ENCODE measurements around the gene FRAS1. TPM values are rescaled to one million over a fixed set of nuclear protein-coding genes. Genes with fewer than 3 reads are reported as not detected.

Gene FRAS1
- total RNA-seq, 1 experiment from 2014 or later = 82.0 TPM

- TF ChIP-seq STAT6 (CRISPR knock-in tag; conservative IDR thresholded peaks at IDR 0.05; ENCODE audit: low read depth) = no peak
- TF ChIP-seq, protein P1, sequence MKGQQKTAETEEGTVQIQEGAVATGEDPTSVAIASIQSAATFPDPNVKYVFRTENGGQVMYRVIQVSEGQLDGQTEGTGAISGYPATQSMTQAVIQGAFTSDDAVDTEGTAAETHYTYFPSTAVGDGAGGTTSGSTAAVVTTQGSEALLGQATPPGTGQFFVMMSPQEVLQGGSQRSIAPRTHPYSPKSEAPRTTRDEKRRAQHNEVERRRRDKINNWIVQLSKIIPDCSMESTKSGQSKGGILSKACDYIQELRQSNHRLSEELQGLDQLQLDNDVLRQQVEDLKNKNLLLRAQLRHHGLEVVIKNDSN (CRISPR knock-in tag; IDR thresholded peaks at IDR 0.05) = no peak
- no peak for TF ChIP-seq TP53 (CRISPR knock-in tag; IDR thresholded peaks at IDR 0.05)
- no peak for TF ChIP-seq ZNF232 (CRISPR knock-in tag; IDR thresholded peaks at IDR 0.05)
- TF ChIP-seq SOX15 (CRISPR knock-in tag; IDR thresholded peaks at IDR 0.05) = no peak
- no peak for TF ChIP-seq ZNF396 (CRISPR knock-in tag; IDR thresholded peaks at IDR 0.05; ENCODE audit: borderline replicate concordance)
- no peak for TF ChIP-seq NFATC4 (CRISPR knock-in tag; IDR thresholded peaks at IDR 0.05)
- TF ChIP-seq FOXJ3 (CRISPR knock-in tag; IDR thresholded peaks at IDR 0.05; ENCODE audit: borderline replicate concordance) = no peak
- TF ChIP-seq ARID4B (CRISPR knock-in tag; IDR thresholded peaks at IDR 0.05; ENCODE audit: borderline replicate concordance) = no peak
- TF ChIP-seq ERG (CRISPR knock-in tag; IDR thresholded peaks at IDR 0.05) = no peak
- TF ChIP-seq ZNF281 (CRISPR knock-in tag; IDR thresholded peaks at IDR 0.05) = no peak
Measured at GRCh38 chr4:78024085-78024484, 33.0 kb upstream of the FRAS1 start (continued).

GRCh38 chr4:78024576-78025091, 32.5 kb upstream of the FRAS1 start:
- Mint-ChIP-seq H3K36me3 (no peaks in the 10 kb centered on the region), H3K9me3 (peaks cover 5% of the 10 kb centered on the region), H3K27ac (no peak overlapping the region), H3K27me3 (ENCODE audit: low read depth) (no peaks in the 10 kb centered on the region), H3K4me1 (no peaks in the 10 kb centered on the region), H3K4me3 (no peak overlapping the region)
- DNase-seq (ENCODE audit: low spot score) (no peak), ATAC-seq (no peak)
- CTCF ChIA-PET = no interaction called here
- POLR2A ChIA-PET = no interaction called here
- TF ChIP-seq ZNF423 (CRISPR knock-in tag; IDR thresholded peaks at IDR 0.05) = no peak
- TF ChIP-seq, protein P2, sequence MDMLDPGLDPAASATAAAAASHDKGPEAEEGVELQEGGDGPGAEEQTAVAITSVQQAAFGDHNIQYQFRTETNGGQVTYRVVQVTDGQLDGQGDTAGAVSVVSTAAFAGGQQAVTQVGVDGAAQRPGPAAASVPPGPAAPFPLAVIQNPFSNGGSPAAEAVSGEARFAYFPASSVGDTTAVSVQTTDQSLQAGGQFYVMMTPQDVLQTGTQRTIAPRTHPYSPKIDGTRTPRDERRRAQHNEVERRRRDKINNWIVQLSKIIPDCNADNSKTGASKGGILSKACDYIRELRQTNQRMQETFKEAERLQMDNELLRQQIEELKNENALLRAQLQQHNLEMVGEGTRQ (CRISPR knock-in tag; IDR thresholded peaks at IDR 0.05) = no peak
- TF ChIP-seq, protein P3, sequence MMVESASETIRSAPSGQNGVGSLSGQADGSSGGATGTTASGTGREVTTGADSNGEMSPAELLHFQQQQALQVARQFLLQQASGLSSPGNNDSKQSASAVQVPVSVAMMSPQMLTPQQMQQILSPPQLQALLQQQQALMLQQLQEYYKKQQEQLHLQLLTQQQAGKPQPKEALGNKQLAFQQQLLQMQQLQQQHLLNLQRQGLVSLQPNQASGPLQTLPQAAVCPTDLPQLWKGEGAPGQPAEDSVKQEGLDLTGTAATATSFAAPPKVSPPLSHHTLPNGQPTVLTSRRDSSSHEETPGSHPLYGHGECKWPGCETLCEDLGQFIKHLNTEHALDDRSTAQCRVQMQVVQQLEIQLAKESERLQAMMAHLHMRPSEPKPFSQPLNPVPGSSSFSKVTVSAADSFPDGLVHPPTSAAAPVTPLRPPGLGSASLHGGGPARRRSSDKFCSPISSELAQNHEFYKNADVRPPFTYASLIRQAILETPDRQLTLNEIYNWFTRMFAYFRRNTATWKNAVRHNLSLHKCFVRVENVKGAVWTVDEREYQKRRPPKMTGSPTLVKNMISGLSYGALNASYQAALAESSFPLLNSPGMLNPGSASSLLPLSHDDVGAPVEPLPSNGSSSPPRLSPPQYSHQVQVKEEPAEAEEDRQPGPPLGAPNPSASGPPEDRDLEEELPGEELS (CRISPR knock-in tag; IDR thresholded peaks at IDR 0.05) = no peak
- TF ChIP-seq MXD4 (CRISPR knock-in tag; IDR thresholded peaks at IDR 0.05; ENCODE audit: borderline replicate concordance) = no peak
- TF ChIP-seq, protein P4, sequence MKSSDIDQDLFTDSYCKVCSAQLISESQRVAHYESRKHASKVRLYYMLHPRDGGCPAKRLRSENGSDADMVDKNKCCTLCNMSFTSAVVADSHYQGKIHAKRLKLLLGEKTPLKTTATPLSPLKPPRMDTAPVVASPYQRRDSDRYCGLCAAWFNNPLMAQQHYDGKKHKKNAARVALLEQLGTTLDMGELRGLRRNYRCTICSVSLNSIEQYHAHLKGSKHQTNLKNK (CRISPR knock-in tag; IDR thresholded peaks at IDR 0.05) = no peak
- no peak for TF ChIP-seq ZNF232 (CRISPR knock-in tag; IDR thresholded peaks at IDR 0.05)
- no peak for TF ChIP-seq TEAD1 (CRISPR knock-in tag; IDR thresholded peaks at IDR 0.05)

Measured in WTC11 (cell line).